Measurements from ENCODE around the gene GDAP1L1. TPM values are rescaled to one million over a fixed set of nuclear protein-coding genes. Genes with fewer than 3 reads are reported as not detected.

The GDAP1L1 gene
- total RNA-seq, 1 donor from 2014 or later: 0.26 TPM

DNA sequence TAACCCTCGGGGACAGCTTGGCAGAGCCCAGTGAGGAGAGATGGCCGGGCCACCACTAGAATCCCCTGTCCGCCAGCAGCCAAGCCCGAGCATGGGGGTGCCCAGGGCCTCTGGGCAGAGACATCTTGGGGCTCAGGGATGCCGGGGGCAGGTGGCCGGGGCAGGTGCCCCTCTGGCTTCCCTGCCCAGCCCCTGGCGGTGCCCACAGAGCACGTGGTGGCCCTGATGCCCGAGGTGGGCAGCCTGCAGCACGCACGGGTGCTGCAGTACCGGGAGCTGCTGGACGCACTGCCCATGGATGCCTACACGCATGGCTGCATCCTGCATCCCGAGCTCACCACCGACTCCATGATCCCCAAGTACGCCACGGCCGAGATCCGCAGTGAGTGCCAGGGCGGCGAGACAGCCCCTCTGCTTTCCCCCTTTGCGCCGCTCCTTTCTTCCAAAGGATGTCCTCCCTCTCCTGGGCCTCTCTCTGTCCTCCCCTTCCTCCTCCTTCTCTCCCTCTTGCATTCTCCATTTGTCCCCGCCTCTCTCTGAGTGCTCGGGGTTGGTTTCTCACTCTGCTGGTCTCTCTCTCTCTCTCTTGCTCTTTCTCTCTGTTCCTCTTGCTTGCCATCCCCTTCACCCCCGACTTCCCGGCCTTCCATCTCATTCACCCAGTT, 11.2 kb downstream of the GDAP1L1 start:
- no peak overlapping the region for H3K4me2 ChIP-seq
- TF ChIP-seq EZH2 (IDR thresholded peaks at IDR 0.05) (no peak), EZH2phosphoT487 (IDR thresholded peaks at IDR 0.05) (no peak)
- TF ChIP-seq, protein P1, sequence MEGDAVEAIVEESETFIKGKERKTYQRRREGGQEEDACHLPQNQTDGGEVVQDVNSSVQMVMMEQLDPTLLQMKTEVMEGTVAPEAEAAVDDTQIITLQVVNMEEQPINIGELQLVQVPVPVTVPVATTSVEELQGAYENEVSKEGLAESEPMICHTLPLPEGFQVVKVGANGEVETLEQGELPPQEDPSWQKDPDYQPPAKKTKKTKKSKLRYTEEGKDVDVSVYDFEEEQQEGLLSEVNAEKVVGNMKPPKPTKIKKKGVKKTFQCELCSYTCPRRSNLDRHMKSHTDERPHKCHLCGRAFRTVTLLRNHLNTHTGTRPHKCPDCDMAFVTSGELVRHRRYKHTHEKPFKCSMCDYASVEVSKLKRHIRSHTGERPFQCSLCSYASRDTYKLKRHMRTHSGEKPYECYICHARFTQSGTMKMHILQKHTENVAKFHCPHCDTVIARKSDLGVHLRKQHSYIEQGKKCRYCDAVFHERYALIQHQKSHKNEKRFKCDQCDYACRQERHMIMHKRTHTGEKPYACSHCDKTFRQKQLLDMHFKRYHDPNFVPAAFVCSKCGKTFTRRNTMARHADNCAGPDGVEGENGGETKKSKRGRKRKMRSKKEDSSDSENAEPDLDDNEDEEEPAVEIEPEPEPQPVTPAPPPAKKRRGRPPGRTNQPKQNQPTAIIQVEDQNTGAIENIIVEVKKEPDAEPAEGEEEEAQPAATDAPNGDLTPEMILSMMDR (IDR thresholded peaks at IDR 0.05): no peak
- H3K4me1 Mint-ChIP-seq: no peaks in the 10 kb centered on the region

DNA sequence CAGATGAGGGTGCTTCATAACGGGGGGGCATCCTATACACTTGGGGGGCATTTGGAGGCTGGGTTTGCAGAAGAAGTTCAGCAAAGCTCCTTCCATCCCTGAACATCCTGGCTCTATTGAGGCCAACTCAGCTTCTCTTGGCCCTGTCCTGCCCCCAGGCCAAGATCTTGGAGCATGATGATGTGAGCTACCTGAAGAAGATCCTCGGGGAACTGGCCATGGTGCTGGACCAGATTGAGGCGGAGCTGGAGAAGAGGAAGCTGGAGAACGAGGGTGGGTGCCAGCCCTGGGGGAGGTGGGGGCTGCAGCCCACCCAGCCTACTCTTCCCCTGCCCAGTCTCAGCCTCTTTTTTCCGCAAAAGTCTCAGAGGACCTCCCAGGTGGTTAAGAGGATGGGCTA, 17.2 kb downstream of the GDAP1L1 start:
- H3K79me2 ChIP-seq (ENCODE audit: low read depth): no peaks in the 10 kb centered on the region
- H3K4me1 ChIP-seq: no peaks in the 10 kb centered on the region
- H3K4me2 ChIP-seq: no peak overlapping the region
- H3F3A ChIP-seq (ENCODE audit: low read depth): no peaks in the 10 kb centered on the region
- H3K4me1 Mint-ChIP-seq: no peaks in the 10 kb centered on the region
- no peak overlapping the region for H2AFZ ChIP-seq (replicated peaks)
- no peak overlapping the region for H3K4me3 Mint-ChIP-seq
- no peak overlapping the region for H3K27ac Mint-ChIP-seq
- no peaks in the 10 kb centered on the region for H3K9me3 ChIP-seq (ENCODE audit: low read depth)
- no peak overlapping the region for H3K4me3 ChIP-seq
- TF ChIP-seq, protein P1 (IDR thresholded peaks at IDR 0.05): no peak
- no peak for TF ChIP-seq EZH2 (IDR thresholded peaks at IDR 0.05)
- no peak for TF ChIP-seq EZH2phosphoT487 (IDR thresholded peaks at IDR 0.05)
- H3K27ac ChIP-seq: no peak overlapping the region
- H3K36me3 Mint-ChIP-seq: no peaks in the 10 kb centered on the region
- H4K20me1 ChIP-seq (ENCODE audit: low read depth): peaks cover 15% of the 10 kb centered on the region
- no peak overlapping the region for H3K9ac ChIP-seq
- DNase-seq (ENCODE audit: low spot score): peak; percentile 52
- peaks cover under 1% of the 10 kb centered on the region for H3K9me3 Mint-ChIP-seq
- H3K36me3 ChIP-seq: no peaks in the 10 kb centered on the region
- no peaks in the 10 kb centered on the region for H3K27me3 ChIP-seq
- H3K27me3 Mint-ChIP-seq (ENCODE audit: insufficient read depth, low read depth): peaks cover 6% of the 10 kb centered on the region

More for the DNA sequence above, 11.2 kb downstream of the GDAP1L1 start:
- Histone ChIP-seq H3K4me3 (no peak overlapping the region), H2AFZ (replicated peaks) (no peak overlapping the region), H4K20me1 (ENCODE audit: low read depth) (no peaks in the 10 kb centered on the region), H3K9ac (no peak overlapping the region), H3K4me1 (no peaks in the 10 kb centered on the region), H3K79me2 (ENCODE audit: low read depth) (no peaks in the 10 kb centered on the region), H3K36me3 (no peaks in the 10 kb centered on the region), H3K9me3 (ENCODE audit: low read depth) (no peaks in the 10 kb centered on the region), H3K27ac (no peak overlapping the region), H3F3A (ENCODE audit: low read depth) (no peaks in the 10 kb centered on the region), H3K27me3 (no peaks in the 10 kb centered on the region)
- DNase-seq (ENCODE audit: low spot score): no peak
- Mint-ChIP-seq H3K9me3 (no peaks in the 10 kb centered on the region), H3K27ac (no peak overlapping the region), H3K27me3 (ENCODE audit: insufficient read depth, low read depth) (peaks cover 3% of the 10 kb centered on the region), H3K4me3 (no peak overlapping the region), H3K36me3 (no peaks in the 10 kb centered on the region)

DNA sequence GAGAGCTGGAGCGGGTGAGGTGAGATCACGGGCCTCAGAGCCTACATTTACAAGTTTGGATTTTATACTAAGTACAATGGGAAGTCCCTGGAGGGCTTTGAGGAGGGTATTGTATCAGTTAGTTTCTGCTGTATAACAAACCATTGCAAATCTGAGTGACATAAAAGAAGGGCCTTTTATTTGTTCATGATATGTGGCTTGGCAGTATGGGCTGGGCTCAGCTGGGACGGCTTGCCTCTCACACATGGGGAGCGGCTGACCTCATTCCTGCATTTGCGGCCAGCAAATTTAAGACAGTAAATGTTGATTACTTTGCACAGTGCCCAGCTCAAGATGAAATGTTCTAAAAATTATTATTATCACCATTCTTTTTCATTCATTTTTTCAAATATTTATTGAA, 21.7 kb downstream of the GDAP1L1 start:
- no peak for DNase-seq (ENCODE audit: low spot score)
- Histone ChIP-seq H4K20me1 (ENCODE audit: low read depth) (peaks cover 14% of the 10 kb centered on the region), H2AFZ (replicated peaks) (no peak overlapping the region), H3K36me3 (no peaks in the 10 kb centered on the region), H3K27ac (no peak overlapping the region), H3K27me3 (no peaks in the 10 kb centered on the region), H3K9me3 (ENCODE audit: low read depth) (no peaks in the 10 kb centered on the region), H3F3A (ENCODE audit: low read depth) (no peaks in the 10 kb centered on the region), H3K79me2 (ENCODE audit: low read depth) (no peaks in the 10 kb centered on the region), H3K4me2 (no peak overlapping the region), H3K4me3 (no peak overlapping the region), H3K9ac (no peak overlapping the region), H3K4me1 (no peaks in the 10 kb centered on the region)
- H3K4me3 Mint-ChIP-seq: no peak overlapping the region
- H3K27me3 Mint-ChIP-seq (ENCODE audit: insufficient read depth, low read depth): peaks cover 4% of the 10 kb centered on the region
- no peak overlapping the region for H3K27ac Mint-ChIP-seq
- H3K36me3 Mint-ChIP-seq: no peaks in the 10 kb centered on the region
- no peak for TF ChIP-seq EZH2 (IDR thresholded peaks at IDR 0.05)
- no peak for TF ChIP-seq EZH2phosphoT487 (IDR thresholded peaks at IDR 0.05)
- TF ChIP-seq, protein P1 (IDR thresholded peaks at IDR 0.05): no peak
- H3K9me3 Mint-ChIP-seq: peaks cover 2% of the 10 kb centered on the region
- H3K4me1 Mint-ChIP-seq: no peaks in the 10 kb centered on the region

Measured in neural progenitor cell (in vitro differentiated cells).